Right renal pelvis (tissue), 4 donors: ENCODE data around the gene TMEM248. TPM values are rescaled to one million over a fixed set of nuclear protein-coding genes. Genes with fewer than 3 reads are reported as not detected.
"Not testable (repeated sequence)": the region's sequence is repeated elsewhere in the genome, so short reads cannot be mapped to it uniquely, and the experiment has no call there.

Experiments
- DNase-seq, 4 donors: peaks; one replicate each; pipeline ENCODE4 v3.0.0-alpha.2; 2013; ENCODE audit warnings: low read depth in 4 of 4, low spot score in 3 of 4, missing footprints in 1 of 4
- polyA plus RNA-seq, 4 donors: library from polyadenylated mRNA; unstranded; fragments of 120-200 nt; gene quantifications; one replicate each; pipeline ENCODE4 v1.2.1, GENCODE V29; 2013; ENCODE audit not compliant: insufficient read length in 4 of 4

The TMEM248 gene
- polyA plus RNA-seq, 4 donors = 72.5 to 87.4 (median 83.2) TPM

DNA sequence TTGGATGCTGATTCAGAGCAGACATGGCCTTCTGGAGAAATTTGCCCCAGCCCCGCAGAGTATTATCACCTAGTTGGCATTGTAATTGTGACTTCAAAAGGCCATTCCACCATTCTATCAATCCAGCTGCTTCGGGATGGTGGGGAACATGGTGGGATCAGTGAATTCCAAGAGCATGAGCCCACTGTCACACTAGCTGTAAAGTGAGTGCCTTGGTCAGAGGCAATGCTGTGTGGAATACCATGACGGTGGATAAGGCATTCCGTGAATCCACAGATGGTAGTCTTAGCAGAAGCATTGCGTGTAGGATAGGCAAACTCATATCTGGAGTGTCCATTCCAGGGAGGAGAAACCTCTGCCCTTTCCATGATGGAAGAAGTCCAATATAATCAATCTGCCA lies 13.3 kb upstream of the TMEM248 start:
- no peak for DNase-seq

GRCh38 chr7:66908598-66908997 lies 12.4 kb upstream of the TMEM248 start:
- not testable (repeated sequence) for DNase-seq

DNA sequence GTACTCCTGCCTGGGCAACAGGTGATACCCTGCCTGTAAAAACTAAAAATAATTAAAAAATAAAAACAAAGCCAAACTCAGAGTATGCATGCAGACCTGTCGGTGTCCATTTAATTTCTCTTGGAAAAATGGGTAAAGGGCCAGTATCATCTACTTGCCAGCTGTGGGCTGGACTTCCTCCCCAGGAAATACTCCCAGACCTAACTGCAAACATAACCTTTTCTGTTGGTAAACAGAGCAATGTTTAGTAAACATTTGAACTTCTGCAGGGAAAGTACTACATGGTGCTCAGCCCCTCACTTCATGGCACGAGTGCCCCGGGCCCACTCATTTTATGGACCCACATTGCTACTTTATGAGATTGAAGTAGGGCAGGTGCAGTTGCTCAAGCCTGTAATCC lies 10.2 kb upstream of the TMEM248 start:
- no peak for DNase-seq

DNA sequence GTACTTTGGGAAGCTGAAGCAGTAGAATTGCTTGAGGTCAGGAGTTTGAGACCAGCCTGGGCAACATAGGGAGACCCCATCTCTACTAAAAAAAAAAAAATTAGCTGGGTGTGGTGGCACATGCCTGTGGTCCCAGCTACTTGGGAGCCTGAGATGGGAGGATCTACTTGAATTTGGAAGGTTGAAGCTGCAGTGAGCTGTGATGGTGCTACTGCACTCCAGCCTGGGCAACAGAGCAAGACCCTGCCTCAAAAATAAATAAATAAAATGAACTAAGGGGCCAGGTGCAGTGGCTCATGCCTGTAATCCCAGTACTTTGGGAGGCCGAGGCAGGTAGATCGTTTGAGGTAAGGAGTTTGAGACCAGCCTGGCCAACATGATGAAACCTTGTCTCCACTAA lies 9.8 kb upstream of the TMEM248 start:
- DNase-seq = not testable (repeated sequence)

GRCh38 chr7:66912195-66912594 lies 8.8 kb upstream of the TMEM248 start:
- no peak for DNase-seq

- no peak for DNase-seq
Measured at GRCh38 chr7:66913118-66914037, 7.6 kb upstream of the TMEM248 start.

DNA sequence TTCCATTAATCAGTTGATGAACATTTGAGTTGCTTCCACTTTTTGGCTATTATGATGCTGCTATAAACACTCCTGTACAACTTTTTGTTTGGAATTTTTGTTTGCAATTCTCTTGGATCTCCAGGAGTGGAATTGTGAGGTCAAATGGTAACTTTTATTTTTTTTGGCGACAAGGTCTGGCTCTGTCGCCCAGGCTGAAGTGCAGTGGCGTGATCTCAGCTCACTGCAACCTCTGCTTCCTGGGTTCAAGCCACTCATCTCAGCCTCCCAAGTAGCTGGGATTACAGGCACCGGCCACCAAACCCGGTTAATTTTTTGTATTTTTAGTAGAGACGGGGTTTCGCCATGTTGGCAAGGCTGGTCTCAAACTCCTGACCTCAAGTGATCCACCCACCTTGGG lies 3.1 kb upstream of the TMEM248 start:
- DNase-seq = not testable (repeated sequence)

GRCh38 chr7:66919304-66919703 lies 1.7 kb upstream of the TMEM248 start:
- no peak for DNase-seq

GRCh38 chr7:66919704-66920103 lies 1.3 kb upstream of the TMEM248 start:
- no peak for DNase-seq

GRCh38 chr7:66920256-66920655 lies 769 bp upstream of the TMEM248 start:
- DNase-seq = no peak

GRCh38 chr7:66921396-66921917 lies 432 bp downstream of the TMEM248 start:
- DNase-seq = peak in 2 of 4 donors; percentile 35 to 36

DNA sequence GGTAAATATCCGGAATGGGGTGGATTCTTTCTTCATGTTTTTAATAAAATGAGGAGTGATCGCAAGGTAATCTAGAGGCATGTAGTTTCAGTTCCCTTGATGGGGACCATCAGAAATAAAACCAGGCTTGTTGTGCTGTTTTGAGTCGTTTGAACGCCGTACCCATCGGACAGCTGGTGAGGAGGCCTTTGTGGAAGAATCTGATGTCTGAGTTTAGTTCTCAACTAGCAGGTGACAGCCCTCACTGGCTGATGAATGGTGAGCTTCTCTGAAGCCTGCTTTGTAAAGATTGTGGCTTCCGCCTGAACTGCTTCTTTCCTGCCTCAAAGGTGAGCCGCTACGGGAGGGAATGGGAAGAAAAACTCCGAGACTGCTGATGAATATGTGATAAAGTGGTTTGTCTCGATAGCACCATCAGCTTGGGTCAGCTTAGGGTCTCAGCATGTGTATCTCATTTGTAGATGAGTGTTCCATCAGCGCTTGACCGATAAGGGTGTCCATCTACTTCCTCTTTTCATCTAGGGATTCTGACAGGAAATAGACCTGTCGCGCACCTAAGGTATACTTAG lies 977 bp downstream of the TMEM248 start:
- DNase-seq = no peak

DNA sequence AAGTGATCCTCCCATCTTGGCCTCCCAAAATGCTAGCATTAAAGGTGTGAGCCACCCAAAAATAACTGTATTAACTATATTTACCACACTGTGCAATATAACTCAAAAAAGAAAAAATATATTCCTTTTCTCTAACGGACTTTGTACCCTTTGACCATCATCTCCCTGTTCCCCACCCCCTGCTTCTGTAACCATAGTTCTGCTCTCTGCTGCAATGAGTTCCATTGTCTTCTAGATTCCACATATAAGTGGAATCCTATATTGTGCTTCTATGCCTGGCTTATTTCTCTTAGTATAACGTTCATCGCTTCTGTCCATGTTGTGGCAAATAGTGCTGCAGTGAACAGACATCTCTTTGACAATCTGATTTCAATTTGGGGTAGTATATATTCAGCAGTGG lies 4.2 kb downstream of the TMEM248 start:
- no peak for DNase-seq

DNA sequence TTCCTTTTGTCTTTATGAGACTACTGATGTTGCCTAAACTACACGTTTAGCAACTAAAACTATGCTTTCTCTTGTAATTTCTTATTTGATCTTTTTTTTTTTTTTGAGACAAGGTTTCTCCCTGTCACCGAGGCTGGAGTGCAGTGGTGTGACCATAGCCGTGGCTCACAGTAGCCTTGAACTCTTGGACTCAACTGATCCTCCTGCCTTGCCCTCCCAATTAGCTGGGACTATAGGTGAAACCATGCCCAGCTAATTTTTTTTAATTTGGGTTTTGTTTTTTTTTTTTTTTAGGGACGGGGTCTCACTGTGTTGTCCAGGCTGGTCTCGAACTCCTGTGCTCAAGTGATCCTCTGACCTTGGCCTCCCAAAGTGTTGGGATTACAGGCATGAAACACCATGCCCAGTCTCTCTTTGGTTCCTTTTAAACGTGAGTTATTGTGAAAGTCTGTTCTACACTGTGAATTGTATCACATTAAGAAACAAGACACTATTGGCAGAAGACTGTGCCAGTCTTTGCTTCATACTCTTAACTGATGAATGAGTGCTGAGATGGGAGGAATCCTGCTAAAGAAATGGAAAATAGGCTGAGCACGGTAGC lies 6.4 kb downstream of the TMEM248 start:
- no peak for DNase-seq

DNA sequence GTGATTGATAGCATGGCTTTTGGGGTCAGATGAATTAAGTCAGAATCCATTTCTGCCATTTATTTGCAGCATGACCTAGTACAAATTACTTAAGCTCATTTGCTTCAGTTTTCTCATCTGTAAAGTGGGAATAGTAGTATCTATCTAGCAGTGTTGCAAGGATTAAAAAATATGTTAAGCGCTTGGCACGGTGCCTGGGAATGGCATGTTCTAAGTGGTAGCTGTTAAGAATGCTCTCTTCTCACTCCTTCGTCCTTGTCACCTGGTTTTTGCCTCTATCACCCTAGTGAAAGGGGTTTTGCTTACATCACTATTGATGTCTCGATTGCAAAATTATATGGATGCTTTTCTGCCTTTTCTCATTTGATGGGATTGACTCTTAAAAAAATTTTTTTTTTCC lies 7.4 kb downstream of the TMEM248 start:
- DNase-seq = no peak

DNA sequence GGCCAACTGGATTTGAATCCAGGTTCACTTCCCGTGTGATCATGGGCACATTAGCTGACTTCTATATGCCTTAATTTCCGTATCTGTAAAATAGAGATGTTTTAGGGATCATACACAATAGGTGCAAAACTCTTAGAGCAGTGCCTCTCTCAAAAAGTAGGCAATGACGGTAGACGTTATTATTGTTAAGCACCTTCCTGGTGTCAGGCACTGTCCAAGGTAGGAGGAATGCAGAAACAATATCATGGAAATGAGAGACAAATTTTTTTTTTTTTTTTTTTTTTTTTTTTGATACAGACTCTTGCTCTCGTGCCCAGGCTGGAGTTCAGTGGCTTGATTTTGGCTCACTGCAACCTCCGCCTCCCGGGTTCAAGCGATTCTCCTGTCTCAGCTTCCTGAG lies 8.1 kb downstream of the TMEM248 start:
- no peak for DNase-seq

DNA sequence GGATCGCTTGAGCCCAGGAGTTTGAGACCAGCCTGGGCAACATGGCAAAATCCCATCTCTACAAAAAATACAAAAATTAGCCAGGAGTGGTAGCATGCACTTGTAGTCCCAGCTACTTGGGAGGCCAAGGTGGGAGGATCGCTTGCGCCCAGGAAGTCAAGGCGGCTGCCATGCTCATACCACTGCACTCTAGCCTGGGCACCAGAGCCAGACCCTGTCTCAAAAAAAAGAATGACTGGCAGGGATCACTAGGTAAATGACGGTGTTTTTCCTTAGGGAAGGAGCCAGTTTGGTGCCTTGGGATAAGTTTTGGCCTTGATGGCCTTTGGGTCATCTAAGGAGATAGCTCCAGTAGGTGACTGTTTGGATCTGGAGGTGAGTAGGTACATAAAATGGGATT lies 8.9 kb downstream of the TMEM248 start:
- DNase-seq = no peak

DNA sequence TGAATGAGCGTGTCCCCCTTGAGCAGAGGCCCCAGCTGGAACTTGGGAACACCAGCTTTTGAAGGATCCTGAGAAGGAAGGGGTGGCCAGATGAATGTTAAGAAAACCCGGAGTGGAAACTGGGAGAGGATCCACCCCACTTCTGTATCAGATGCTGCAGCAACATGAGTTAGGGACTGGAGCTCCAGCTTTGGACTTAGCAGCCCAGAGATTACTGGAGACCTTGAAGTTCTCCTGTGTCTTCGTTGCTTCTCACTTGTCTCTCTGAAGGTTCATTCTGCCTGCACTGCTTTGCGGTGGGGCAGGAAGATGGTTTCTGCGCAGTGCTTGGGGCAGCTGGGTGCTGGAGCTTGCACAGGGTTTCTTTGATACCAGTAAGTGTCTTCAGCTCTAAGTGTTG lies 9.3 kb downstream of the TMEM248 start:
- no peak for DNase-seq

DNA sequence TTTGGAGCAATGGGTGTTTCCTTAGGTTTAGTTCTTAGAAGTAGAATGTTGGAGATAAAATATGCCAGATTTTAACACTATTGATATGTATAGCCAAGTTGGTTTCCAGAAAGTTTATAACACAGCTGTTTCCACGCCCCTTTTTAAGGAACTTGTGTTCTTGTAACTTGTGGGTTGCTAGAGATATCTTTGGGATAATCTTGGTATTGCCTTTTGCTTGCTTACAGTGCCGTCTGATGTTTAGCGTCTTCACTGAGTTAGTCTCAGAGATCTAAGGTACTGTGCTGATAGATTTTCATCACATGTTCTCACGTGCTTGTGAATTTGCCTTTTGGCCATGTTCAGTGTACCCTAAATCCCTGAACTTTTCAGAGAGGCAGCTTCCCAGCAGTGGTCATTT lies 12.4 kb downstream of the TMEM248 start:
- no peak for DNase-seq

DNA sequence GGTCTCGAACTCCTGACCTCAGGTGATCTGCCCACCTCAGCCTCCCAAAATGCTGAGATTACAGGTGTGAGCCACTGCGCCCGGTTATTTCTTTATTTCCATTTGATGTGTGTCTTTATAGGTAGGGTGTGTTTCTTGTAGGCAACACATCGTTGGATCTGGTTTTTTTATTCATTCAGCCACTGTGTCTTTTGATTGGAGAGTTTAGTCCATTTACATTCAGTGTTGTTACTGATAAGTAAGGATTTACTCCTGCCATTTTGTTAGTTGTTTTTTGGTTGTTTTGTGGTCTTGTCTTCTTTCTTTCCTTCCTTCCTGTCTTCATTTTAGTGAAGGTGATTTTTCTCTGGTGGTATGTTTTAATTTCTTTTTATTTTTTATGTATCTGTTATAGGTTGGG lies 16.9 kb downstream of the TMEM248 start:
- DNase-seq = no peak

- no peak for DNase-seq
Measured at GRCh38 chr7:66939325-66939724, 18.3 kb downstream of the TMEM248 start.

- no peak for DNase-seq
Measured at GRCh38 chr7:66946545-66946944, 25.5 kb downstream of the TMEM248 start.
